ENCODE results near the gene ATP8B1. TPM values are rescaled to one million over a fixed set of nuclear protein-coding genes. Genes with fewer than 3 reads are reported as not detected.

The ATP8B1 gene
- polyA plus RNA-seq, 1 donor: 4.5 TPM

Other genes starting within 250 kb of the ATP8B1 start
- 20.3 TPM for gene FECH, start 216.6 kb downstream of the ATP8B1 start, polyA plus RNA-seq (ENCODE audit: insufficient read length)
- gene NARS1, start 181.5 kb downstream of the ATP8B1 start, polyA plus RNA-seq (ENCODE audit: insufficient read length): 89.5 TPM
- 45.4 TPM for gene NEDD4L, start 240.9 kb upstream of the ATP8B1 start, polyA plus RNA-seq (ENCODE audit: insufficient read length)